ENCODE results near the gene ITGA5.
A peak's percentile ranks its signal among the peaks of the same experiment; 100 is the strongest.

The ITGA5 gene

GRCh38 chr12:54398218-54398617, 20.8 kb downstream of the ITGA5 start:
- H3K4me3 Mint-ChIP-seq: no peak overlapping the region
- H3K27ac Mint-ChIP-seq: no peak overlapping the region
- H3K9me3 Mint-ChIP-seq: no peaks in the 10 kb centered on the region
- CTCF ChIA-PET: interaction anchor here (0.8 to 12.2 kb wide), 5 partner anchors 18 to 103 kb away, joined by 3 to 519 read pairs (median 97); partner anchors contain the start of gene ITGA5
- peaks cover 24% of the 10 kb centered on the region for H3K4me1 Mint-ChIP-seq
- no peaks in the 10 kb centered on the region for H3K27me3 Mint-ChIP-seq
- DNase-seq: no peak
- H3K36me3 Mint-ChIP-seq: peaks cover 81% of the 10 kb centered on the region

GRCh38 chr12:54397157-54397556, 21.9 kb downstream of the ITGA5 start:
- peaks cover 30% of the 10 kb centered on the region for H3K4me1 Mint-ChIP-seq
- no peaks in the 10 kb centered on the region for H3K27me3 Mint-ChIP-seq
- peak overlapping the region; percentile 21 for H3K27ac Mint-ChIP-seq
- H3K4me3 Mint-ChIP-seq: no peak overlapping the region
- no peak for DNase-seq
- no peaks in the 10 kb centered on the region for H3K9me3 Mint-ChIP-seq
- CTCF ChIA-PET: interaction anchor here (0.7 to 12.2 kb wide), 5 partner anchors 18 to 64 kb away, joined by 3 to 519 read pairs (median 8); partner anchors contain the start of gene ITGA5
- peaks cover 79% of the 10 kb centered on the region for H3K36me3 Mint-ChIP-seq

- no peak overlapping the region for H3K4me3 Mint-ChIP-seq
- no peaks in the 10 kb centered on the region for H3K9me3 Mint-ChIP-seq
- CTCF ChIA-PET: interaction anchor here (0.8 to 12.2 kb wide), 8 partner anchors 9 to 48 kb away, joined by 3 to 519 read pairs (median 5); partner anchors contain the start of gene ITGA5
- H3K27ac Mint-ChIP-seq: no peak overlapping the region
- H3K4me1 Mint-ChIP-seq: peaks cover 38% of the 10 kb centered on the region
- peaks cover 69% of the 10 kb centered on the region for H3K36me3 Mint-ChIP-seq
- no peak for DNase-seq
- H3K27me3 Mint-ChIP-seq: peaks cover 3% of the 10 kb centered on the region
These were observed 23.5 kb downstream of the ITGA5 start for GRCh38 chr12:54395545-54395944.

GRCh38 chr12:54394986-54395385, 24.1 kb downstream of the ITGA5 start:
- Mint-ChIP-seq H3K4me1 (peaks cover 38% of the 10 kb centered on the region), H3K27ac (no peak overlapping the region), H3K36me3 (peaks cover 64% of the 10 kb centered on the region), H3K9me3 (no peaks in the 10 kb centered on the region), H3K27me3 (peaks cover 3% of the 10 kb centered on the region), H3K4me3 (no peak overlapping the region)
- DNase-seq: no peak
- CTCF ChIA-PET: interaction anchor here (1.7 to 12.2 kb wide), 4 partner anchors 15 to 48 kb away, joined by 6 to 519 read pairs (median 106); partner anchors contain the start of gene ITGA5

- CTCF ChIA-PET: interaction anchor here (1.0 to 4.0 kb wide), 7 partner anchors 9 to 180 kb away, joined by 3 to 26 read pairs (median 5); no protein-coding TSS in a partner anchor
- H3K9me3 Mint-ChIP-seq: no peaks in the 10 kb centered on the region
- peak overlapping the region; percentile 26 for H3K27ac Mint-ChIP-seq
- H3K36me3 Mint-ChIP-seq: peaks cover 59% of the 10 kb centered on the region
- H3K27me3 Mint-ChIP-seq: peaks cover 8% of the 10 kb centered on the region
- H3K4me1 Mint-ChIP-seq: peaks cover 41% of the 10 kb centered on the region
- peak; percentile 51 for DNase-seq
- no peak overlapping the region for H3K4me3 Mint-ChIP-seq
These were observed 24.8 kb downstream of the ITGA5 start for GRCh38 chr12:54394281-54394719.

- Mint-ChIP-seq H3K9me3 (no peaks in the 10 kb centered on the region), H3K27ac (peak overlapping the region; percentile 20), H3K4me1 (peaks cover 39% of the 10 kb centered on the region), H3K36me3 (peaks cover 57% of the 10 kb centered on the region), H3K4me3 (no peak overlapping the region), H3K27me3 (peaks cover 8% of the 10 kb centered on the region)
- CTCF ChIA-PET: interaction anchor here (0.8 to 4.0 kb wide), 12 partner anchors 10 to 180 kb away, joined by 3 to 26 read pairs (median 3); no protein-coding TSS in a partner anchor
- no peak for DNase-seq
These were observed 25.3 kb downstream of the ITGA5 start for GRCh38 chr12:54393743-54394142.

- H3K4me3 Mint-ChIP-seq: no peak overlapping the region
- no peaks in the 10 kb centered on the region for H3K9me3 Mint-ChIP-seq
- no peak overlapping the region for H3K27ac Mint-ChIP-seq
- CTCF ChIA-PET: interaction anchor here (0.8 to 4.0 kb wide), 14 partner anchors 11 to 179 kb away, joined by 3 to 26 read pairs (median 3); no protein-coding TSS in a partner anchor
- H3K36me3 Mint-ChIP-seq: peaks cover 52% of the 10 kb centered on the region
- peaks cover 39% of the 10 kb centered on the region for H3K4me1 Mint-ChIP-seq
- H3K27me3 Mint-ChIP-seq: peaks cover 8% of the 10 kb centered on the region
- no peak for DNase-seq
These were observed 25.9 kb downstream of the ITGA5 start for GRCh38 chr12:54393207-54393609.

- CTCF ChIA-PET: interaction anchor here (0.9 to 4.0 kb wide), 10 partner anchors 10 to 179 kb away, joined by 3 to 26 read pairs (median 4); no protein-coding TSS in a partner anchor
- no peak overlapping the region for H3K27ac Mint-ChIP-seq
- peaks cover 39% of the 10 kb centered on the region for H3K4me1 Mint-ChIP-seq
- no peak overlapping the region for H3K4me3 Mint-ChIP-seq
- DNase-seq: no peak
- H3K36me3 Mint-ChIP-seq: peaks cover 47% of the 10 kb centered on the region
- H3K27me3 Mint-ChIP-seq: peaks cover 8% of the 10 kb centered on the region
- no peaks in the 10 kb centered on the region for H3K9me3 Mint-ChIP-seq
These were observed 26.4 kb downstream of the ITGA5 start for GRCh38 chr12:54392485-54393206.

- no peak overlapping the region for H3K27ac Mint-ChIP-seq
- CTCF ChIA-PET: interaction anchor here (1.1 to 4.0 kb wide), 4 partner anchors 10 to 47 kb away, joined by 5 to 26 read pairs (median 14); no protein-coding TSS in a partner anchor
- peaks cover 33% of the 10 kb centered on the region for H3K36me3 Mint-ChIP-seq
- H3K4me1 Mint-ChIP-seq: peaks cover 35% of the 10 kb centered on the region
- peaks cover 8% of the 10 kb centered on the region for H3K27me3 Mint-ChIP-seq
- peak overlapping the region; percentile 68 for H3K4me3 Mint-ChIP-seq
- no peaks in the 10 kb centered on the region for H3K9me3 Mint-ChIP-seq
- DNase-seq: peak; percentile 79
These were observed 28.2 kb downstream of the ITGA5 start for GRCh38 chr12:54390668-54391551.

- H3K27ac Mint-ChIP-seq: peak overlapping the region; percentile 39
- peaks cover 35% of the 10 kb centered on the region for H3K4me1 Mint-ChIP-seq
These were observed 28.8 kb downstream of the ITGA5 start for GRCh38 chr12:54390176-54390667.

GRCh38 chr12:54389607-54390175, 29.4 kb downstream of the ITGA5 start:
- DNase-seq: no peak
- Mint-ChIP-seq H3K4me3 (peak overlapping the region; percentile 19), H3K27me3 (peaks cover 14% of the 10 kb centered on the region), H3K9me3 (no peaks in the 10 kb centered on the region), H3K36me3 (peaks cover 24% of the 10 kb centered on the region), H3K27ac (no peak overlapping the region), H3K4me1 (peaks cover 30% of the 10 kb centered on the region)
- CTCF ChIA-PET: interaction anchor here (1.1 kb wide), 2 partner anchors 9 to 10 kb away, joined by 3 to 5 read pairs; no protein-coding TSS in a partner anchor

More at GRCh38 chr12:54390176-54390667, 28.8 kb downstream of the ITGA5 start:
- no peak for DNase-seq
- Mint-ChIP-seq H3K4me3 (peak overlapping the region; percentile 19), H3K9me3 (no peaks in the 10 kb centered on the region), H3K36me3 (peaks cover 29% of the 10 kb centered on the region), H3K27me3 (peaks cover 11% of the 10 kb centered on the region)
- CTCF ChIA-PET: interaction anchor here (1.1 to 4.0 kb wide), 3 partner anchors 10 to 48 kb away, joined by 3 to 16 read pairs (median 5); no protein-coding TSS in a partner anchor

- H3K9me3 Mint-ChIP-seq: no peaks in the 10 kb centered on the region
- no peak overlapping the region for H3K4me3 Mint-ChIP-seq
- H3K27ac Mint-ChIP-seq: no peak overlapping the region
- peaks cover 20% of the 10 kb centered on the region for H3K27me3 Mint-ChIP-seq
- peaks cover 18% of the 10 kb centered on the region for H3K36me3 Mint-ChIP-seq
- H3K4me1 Mint-ChIP-seq: peaks cover 24% of the 10 kb centered on the region
- CTCF ChIA-PET: interaction anchor here (1.1 kb wide), 1 partner anchor 10 kb away, joined by 3 read pairs; no protein-coding TSS in a partner anchor
- DNase-seq: no peak
These were observed 29.9 kb downstream of the ITGA5 start for GRCh38 chr12:54389134-54389508.

Data from activated naive CD4-positive, alpha-beta T cell treated with anti-CD3 and anti-CD28 coated beads, Interleukin-2, amount 10 ng/mL, durations not matched to agents 7 days and 5 days (primary cell).